ENCODE data around the gene ABLIM2.

Gene ABLIM2

GRCh38 chr4:8082517-8083055, 76.0 kb downstream of the ABLIM2 start:
- DNase-seq = no peak

- DNase-seq = no peak
Measured at GRCh38 chr4:8081621-8082516, 76.7 kb downstream of the ABLIM2 start.

GRCh38 chr4:8081171-8081570, 77.4 kb downstream of the ABLIM2 start:
- no peak for DNase-seq

GRCh38 chr4:8080754-8081065, 77.9 kb downstream of the ABLIM2 start:
- no peak for DNase-seq

- no peak for DNase-seq
Measured at GRCh38 chr4:8079916-8080753, 78.5 kb downstream of the ABLIM2 start.

GRCh38 chr4:8079031-8079885, 79.4 kb downstream of the ABLIM2 start:
- DNase-seq = no peak

- DNase-seq = no peak
Measured at GRCh38 chr4:8078610-8079015, 80.0 kb downstream of the ABLIM2 start.

GRCh38 chr4:8078109-8078494, 80.5 kb downstream of the ABLIM2 start:
- no peak for DNase-seq

GRCh38 chr4:8077181-8078108, 81.2 kb downstream of the ABLIM2 start:
- no peak for DNase-seq

GRCh38 chr4:8076023-8076422, 82.6 kb downstream of the ABLIM2 start:
- no peak for DNase-seq

GRCh38 chr4:8073206-8073863, 85.3 kb downstream of the ABLIM2 start:
- DNase-seq = no peak

GRCh38 chr4:8072235-8072968, 86.2 kb downstream of the ABLIM2 start:
- DNase-seq = no peak

GRCh38 chr4:8071766-8072165, 86.8 kb downstream of the ABLIM2 start:
- DNase-seq = no peak

- DNase-seq = no peak
Measured at GRCh38 chr4:8070736-8071718, 87.6 kb downstream of the ABLIM2 start.

- no peak for DNase-seq
Measured at GRCh38 chr4:8069102-8069752, 89.4 kb downstream of the ABLIM2 start.

- no peak for DNase-seq
Measured at GRCh38 chr4:8067945-8068896, 90.4 kb downstream of the ABLIM2 start.

- DNase-seq = no peak
Measured at GRCh38 chr4:8067274-8067936, 91.2 kb downstream of the ABLIM2 start.

All from activated gamma-delta T cell (primary cell).